Retinal pigment epithelial cell (primary cell): Measurements from ENCODE around the gene PODNL1.
"Not testable (repeated sequence)": the region's sequence is repeated elsewhere in the genome, so short reads cannot be mapped to it uniquely, and the experiment has no call there.

Source experiments
- DNase-seq: peaks from one replicate; pipeline ENCODE4 v3.0.0-alpha.2; 2010; ENCODE audit warnings: low read depth
- H3K4me3 ChIP-seq: 2 replicates; pipeline ENCODE4 v1.5.1; 2011; ENCODE audit warnings: mild to moderate bottlenecking, low read length, control low read depth, moderate library complexity
- TF ChIP-seq, protein P1 (sequence below): conservative IDR thresholded peaks from 2 replicates; pipeline ENCODE4 v1.5.1; 2011; ENCODE audit warnings: low read depth, low read length, control low read depth, inconsistent platforms

The PODNL1 gene

DNA sequence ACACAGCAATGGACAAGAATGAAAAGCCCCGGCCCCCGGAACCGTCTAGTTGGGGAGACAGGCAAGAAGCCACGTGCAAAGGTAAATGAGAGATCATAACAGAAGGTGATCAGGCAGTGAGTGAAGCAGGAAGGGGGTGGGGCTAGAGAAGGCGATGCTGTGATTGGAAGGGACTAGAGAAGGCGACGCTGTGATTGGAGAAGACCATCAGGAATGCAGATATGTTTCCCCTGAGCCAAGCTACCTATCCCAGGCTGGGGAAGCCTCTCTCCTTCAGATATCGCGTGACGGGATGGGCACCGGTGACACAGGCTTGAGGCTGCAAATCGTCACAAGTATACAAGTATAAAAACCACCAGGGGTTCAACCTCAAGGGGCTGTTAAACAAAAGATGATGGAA is 35.9 kb upstream of the PODNL1 start:
- no peak overlapping the region for H3K4me3 ChIP-seq
- DNase-seq, result no peak
- TF ChIP-seq, protein P1, sequence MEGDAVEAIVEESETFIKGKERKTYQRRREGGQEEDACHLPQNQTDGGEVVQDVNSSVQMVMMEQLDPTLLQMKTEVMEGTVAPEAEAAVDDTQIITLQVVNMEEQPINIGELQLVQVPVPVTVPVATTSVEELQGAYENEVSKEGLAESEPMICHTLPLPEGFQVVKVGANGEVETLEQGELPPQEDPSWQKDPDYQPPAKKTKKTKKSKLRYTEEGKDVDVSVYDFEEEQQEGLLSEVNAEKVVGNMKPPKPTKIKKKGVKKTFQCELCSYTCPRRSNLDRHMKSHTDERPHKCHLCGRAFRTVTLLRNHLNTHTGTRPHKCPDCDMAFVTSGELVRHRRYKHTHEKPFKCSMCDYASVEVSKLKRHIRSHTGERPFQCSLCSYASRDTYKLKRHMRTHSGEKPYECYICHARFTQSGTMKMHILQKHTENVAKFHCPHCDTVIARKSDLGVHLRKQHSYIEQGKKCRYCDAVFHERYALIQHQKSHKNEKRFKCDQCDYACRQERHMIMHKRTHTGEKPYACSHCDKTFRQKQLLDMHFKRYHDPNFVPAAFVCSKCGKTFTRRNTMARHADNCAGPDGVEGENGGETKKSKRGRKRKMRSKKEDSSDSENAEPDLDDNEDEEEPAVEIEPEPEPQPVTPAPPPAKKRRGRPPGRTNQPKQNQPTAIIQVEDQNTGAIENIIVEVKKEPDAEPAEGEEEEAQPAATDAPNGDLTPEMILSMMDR, result no peak

DNA sequence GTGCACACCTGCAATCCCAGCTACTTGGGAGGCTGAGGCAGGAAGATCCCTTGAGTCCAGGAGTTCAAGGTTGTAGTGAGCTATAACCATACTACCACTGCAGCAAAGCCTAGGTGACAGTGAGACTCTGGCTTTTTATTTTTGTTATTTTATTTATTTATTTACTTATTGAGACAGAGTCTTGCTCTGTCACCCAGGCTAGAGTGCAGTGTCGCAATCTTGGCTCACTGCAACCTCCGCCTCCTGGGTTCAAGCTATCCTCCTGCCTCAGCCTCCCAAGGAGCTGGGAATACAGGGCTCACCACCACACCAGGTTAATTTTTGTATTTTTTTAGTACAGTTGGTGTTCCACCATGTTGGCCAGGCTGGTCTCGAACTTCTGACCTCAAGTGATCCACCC is 35.3 kb upstream of the PODNL1 start:
- not testable (repeated sequence) for H3K4me3 ChIP-seq, DNase-seq

DNA sequence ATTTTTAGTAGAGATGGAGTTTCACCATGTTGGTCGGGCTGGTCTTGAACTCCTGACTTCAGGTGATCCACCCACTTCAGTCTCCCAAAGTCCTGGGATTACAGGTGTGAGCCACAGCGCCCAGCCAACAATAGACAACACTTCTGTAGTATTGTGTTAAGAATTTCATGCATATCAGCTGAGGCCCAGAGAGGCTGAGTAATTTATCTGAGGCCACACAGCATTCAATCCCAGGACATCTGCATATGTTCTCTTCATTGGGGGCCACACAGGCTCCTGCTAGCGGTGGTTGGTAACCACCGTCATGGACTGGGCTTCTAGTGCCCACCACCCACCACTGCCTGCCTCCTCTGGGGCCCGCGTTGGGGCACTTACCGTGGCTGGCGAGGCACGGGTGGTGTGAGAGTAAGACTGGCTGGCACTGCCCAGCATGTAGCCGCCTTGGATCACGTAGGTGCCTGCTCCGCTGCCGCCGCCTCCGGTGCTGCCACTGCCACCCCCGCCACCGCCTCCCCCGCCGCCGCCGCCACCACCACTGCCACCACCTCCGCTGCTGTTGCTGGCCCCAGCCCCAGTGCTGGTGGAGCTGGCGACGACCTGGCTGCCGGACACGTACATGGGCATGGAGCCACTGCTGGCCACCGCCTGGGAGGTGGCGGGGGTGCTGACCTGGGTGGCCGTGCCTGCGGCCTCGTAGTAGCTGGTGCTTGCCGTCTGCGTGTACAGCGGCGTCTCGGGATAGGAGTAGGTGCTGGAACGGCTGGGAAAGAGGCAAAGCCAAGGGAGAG is 34.3 kb upstream of the PODNL1 start:
- DNase-seq, result no peak

DNA sequence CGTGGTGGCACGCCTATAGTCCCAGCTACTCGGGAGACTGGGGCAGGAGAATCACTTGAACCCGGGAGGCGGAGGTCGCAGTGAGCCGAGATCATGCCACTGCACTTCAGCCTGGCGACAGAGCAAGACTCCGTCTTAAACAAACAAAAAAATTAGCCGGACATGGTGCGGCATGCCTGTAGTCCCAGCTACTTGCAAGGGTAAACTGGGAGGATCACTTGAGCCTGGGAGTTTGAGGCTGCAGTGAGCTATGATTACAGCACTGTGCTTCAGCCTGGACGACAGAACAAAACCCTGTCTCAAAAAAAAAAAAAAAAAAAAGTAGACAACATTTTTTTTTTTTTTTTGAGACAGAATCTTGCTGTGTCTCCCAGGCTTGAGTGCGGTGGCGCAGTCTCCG is 33.7 kb upstream of the PODNL1 start:
- H3K4me3 ChIP-seq, DNase-seq: not testable (repeated sequence)

More for the DNA sequence above, 34.3 kb upstream of the PODNL1 start:
- no peak overlapping the region for H3K4me3 ChIP-seq
- TF ChIP-seq, protein P1, result no peak

DNA sequence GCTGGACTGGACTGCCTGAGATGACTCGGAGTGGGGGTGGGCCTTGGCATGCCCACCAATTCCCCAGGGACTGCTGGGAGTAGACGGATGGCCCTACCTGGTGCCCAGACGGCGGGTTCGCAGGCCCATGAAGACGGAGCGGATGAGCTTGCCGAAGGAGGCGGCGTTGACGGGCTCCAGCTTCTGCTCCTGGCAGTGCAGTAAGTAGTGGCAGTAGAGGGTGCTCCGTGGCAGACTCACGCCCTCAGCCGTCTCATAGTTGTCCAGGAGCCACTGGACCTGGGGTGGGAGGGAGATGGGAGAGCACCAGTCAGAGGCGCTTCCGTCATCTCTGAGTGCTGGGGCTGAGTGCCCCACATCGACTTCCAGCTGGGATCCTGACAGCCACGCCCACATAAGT is 31.7 kb upstream of the PODNL1 start:
- no peak overlapping the region for H3K4me3 ChIP-seq
- DNase-seq, result no peak
- TF ChIP-seq, protein P1, result no peak

DNA sequence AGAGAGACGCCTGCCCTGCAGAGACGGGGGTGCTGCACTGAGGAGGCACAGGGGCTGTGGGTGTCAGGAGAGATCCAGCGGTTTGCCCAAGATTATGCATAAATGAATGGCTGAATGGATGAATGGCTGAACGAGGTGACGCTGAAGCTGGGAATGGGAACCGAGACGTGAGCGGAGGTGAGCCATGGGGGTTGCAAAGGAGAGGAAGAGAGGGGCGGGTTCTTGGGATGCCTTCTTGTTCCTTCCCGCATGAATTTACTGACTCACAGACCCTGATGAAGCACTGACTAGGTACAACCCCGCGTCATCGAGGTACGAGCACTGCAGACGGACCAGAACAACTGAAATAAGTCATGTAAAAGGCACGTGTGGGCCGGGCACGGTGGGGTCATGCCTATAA is 30.8 kb upstream of the PODNL1 start:
- H3K4me3 ChIP-seq, result no peak overlapping the region
- TF ChIP-seq, protein P1, result no peak
- no peak for DNase-seq

DNA sequence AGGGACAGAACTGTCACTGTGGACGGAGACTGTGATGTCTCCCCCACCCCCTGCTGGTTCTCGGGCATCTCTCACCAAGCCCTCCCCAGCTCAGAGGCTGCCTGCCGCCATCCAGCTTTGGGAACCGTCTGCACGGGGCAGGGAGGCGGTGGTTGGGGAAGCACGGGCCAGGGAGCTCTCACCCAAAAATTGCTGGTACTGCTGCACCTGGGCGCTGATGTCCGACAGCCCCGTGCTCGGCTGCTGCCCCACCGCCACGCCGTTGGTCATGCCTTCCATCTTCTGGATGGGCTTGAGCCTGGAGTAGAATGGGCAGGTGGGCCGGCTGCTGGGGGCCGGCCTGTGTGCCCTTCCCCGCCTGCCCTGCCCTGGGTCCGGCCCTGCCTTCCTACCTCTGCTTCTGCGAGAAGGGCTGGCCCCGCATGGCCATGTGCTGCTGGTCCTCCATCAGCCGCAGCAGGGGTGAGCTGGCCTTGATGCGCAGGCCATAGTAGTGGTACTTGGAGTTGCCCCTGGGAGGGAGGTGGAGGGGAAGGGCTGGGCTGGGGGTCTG is 30.2 kb upstream of the PODNL1 start:
- TF ChIP-seq, protein P1, result no peak
- no peak overlapping the region for H3K4me3 ChIP-seq
- DNase-seq, result no peak

DNA sequence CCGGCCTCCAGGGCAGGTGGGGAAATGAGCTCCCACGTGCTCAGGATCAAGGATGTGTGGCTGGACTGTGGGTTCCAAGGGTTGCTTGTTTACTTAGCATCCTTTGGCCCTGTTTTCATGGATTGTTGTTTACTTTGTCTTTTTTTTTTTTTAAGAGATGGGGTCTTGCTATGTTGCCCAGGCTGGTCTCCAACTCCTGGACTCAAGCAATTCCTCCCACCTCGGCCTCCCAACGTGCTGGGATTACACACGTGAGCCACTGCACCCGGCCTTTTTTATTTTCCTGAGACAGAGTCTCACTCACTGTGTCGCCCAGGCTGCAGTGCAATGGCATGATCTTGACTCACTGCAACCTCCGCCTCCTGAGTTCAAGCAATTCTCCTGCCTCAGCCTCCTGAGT is 29.0 kb upstream of the PODNL1 start:
- not testable (repeated sequence) for H3K4me3 ChIP-seq, DNase-seq

DNA sequence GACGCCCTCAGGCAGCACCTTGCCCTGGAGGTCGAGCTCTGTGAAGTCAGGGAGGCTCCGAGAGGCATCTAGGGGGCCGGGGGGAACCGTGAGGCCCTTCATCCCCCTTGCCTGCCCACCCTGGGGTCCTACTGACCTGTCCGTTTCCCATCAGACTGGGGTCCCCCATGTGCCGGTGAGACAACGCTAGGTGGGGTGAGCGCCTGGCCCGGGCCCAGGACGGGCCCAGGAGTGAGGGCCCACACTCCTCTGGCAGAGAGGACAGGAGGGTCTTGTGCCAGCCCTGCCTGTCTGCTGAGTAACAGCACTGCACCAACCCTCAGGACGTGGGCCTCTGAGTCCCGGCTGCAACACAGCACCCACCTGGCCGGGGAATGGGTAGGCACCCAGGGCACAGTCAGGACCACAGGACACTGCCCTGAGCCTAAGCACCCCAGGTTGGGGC is 28.5 kb upstream of the PODNL1 start:
- TF ChIP-seq, protein P1, result no peak
- DNase-seq, result no peak
- no peak overlapping the region for H3K4me3 ChIP-seq
